Lower leg skin (tissue), 4 donors: Measurements from ENCODE around the gene HMHB1. TPM values are rescaled to one million over a fixed set of nuclear protein-coding genes. Genes with fewer than 3 reads are reported as not detected.

Experiments used
- DNase-seq, 2 donors: peaks; one replicate each; pipeline ENCODE4 v3.0.0-alpha.2; 2019; ENCODE audit warnings: low spot score in 2 of 2
- H3K4me3 ChIP-seq: fragments of 200-600 bp; sonication (generic); 2 replicates; pipeline ENCODE4 v1.5.1; 2017; ENCODE audit warnings: mild to moderate bottlenecking, low read depth; ENCODE audit not compliant: poor library complexity, severe bottlenecking
- CTCF ChIP-seq, 3 donors: fragments of 450-650 bp; IDR thresholded peaks; one replicate each; pipeline ENCODE4 v1.5.1; 2016; ENCODE audit warnings: antibody characterized with exemption in 3 of 3, mild to moderate bottlenecking in 3 of 3, moderate library complexity in 2 of 3
- POLR2A ChIP-seq, 2 donors: fragments of 450-650 bp; IDR thresholded peaks; one replicate each; pipeline ENCODE4 v1.6.1; 2016 to 2017; ENCODE audit warnings: antibody characterized with exemption in 2 of 2, mild to moderate bottlenecking in 1 of 2, moderate library complexity in 1 of 2
- WGBS, 2 donors: methylation state at CpG; one replicate each; pipeline ENCODE4 v1.1.5; 2018; 5-methylcytosine and 5-hydroxymethylcytosine counted together
- intact Hi-C: fragments of 100-400 bp; cut with DNase I; formaldehyde crosslinking; loops from one replicate; pipeline ENCODE4 v1.15.0; 2023; ENCODE audit warnings: low total_unique reads
- total RNA-seq, 4 donors: library from RNA; depleted of rRNA; stranded (reverse); fragments of >200 nt; gene quantifications; one replicate each; pipeline ENCODE4 v1.1.0, GENCODE V29; 2016

Gene HMHB1
- total RNA-seq, 4 donors from 2014 or later: not detected

- intact Hi-C loops: no loop called here
- H3K4me3 ChIP-seq: no peak overlapping the region
- 92 to 93% methylated on average over 1 of the region's 1 CpG for WGBS, 2 donors
- TF ChIP-seq CTCF (IDR thresholded peaks at IDR 0.05) (no peak), POLR2A (IDR thresholded peaks at IDR 0.05) (no peak)
- no peak for DNase-seq
Observed at GRCh38 chr5:143860211-143860610, 48.2 kb downstream of the HMHB1 start.

- intact Hi-C loops: no loop called here
- no peak for DNase-seq
- no peak overlapping the region for H3K4me3 ChIP-seq
- TF ChIP-seq CTCF (IDR thresholded peaks at IDR 0.05) (no peak), POLR2A (IDR thresholded peaks at IDR 0.05) (no peak)
Observed at GRCh38 chr5:143862271-143862670, 50.3 kb downstream of the HMHB1 start.

GRCh38 chr5:143865426-143866025 lies 53.6 kb downstream of the HMHB1 start:
- intact Hi-C loops: no loop called here
- DNase-seq: no peak
- 39 to 46% methylated on average over 8 of the region's 8 CpGs for WGBS, 2 donors

More at GRCh38 chr5:143865426-143866025, 53.6 kb downstream of the HMHB1 start:
- H3K4me3 ChIP-seq: no peak overlapping the region
- TF ChIP-seq CTCF (IDR thresholded peaks at IDR 0.05) (no peak), POLR2A (IDR thresholded peaks at IDR 0.05) (no peak)
